GM12873 (cell line): ENCODE data around the gene SNORC.

Experiments
- CTCF ChIP-seq: IDR thresholded peaks from 2 replicates; pipeline ENCODE4 v1.5.1; 2012; ENCODE audit warnings: low read depth, mild to moderate bottlenecking, moderate library complexity, low read length, control low read depth; ENCODE audit not compliant: insufficient read depth; ENCODE audit errors: missing control alignments

SNORC gene

DNA sequence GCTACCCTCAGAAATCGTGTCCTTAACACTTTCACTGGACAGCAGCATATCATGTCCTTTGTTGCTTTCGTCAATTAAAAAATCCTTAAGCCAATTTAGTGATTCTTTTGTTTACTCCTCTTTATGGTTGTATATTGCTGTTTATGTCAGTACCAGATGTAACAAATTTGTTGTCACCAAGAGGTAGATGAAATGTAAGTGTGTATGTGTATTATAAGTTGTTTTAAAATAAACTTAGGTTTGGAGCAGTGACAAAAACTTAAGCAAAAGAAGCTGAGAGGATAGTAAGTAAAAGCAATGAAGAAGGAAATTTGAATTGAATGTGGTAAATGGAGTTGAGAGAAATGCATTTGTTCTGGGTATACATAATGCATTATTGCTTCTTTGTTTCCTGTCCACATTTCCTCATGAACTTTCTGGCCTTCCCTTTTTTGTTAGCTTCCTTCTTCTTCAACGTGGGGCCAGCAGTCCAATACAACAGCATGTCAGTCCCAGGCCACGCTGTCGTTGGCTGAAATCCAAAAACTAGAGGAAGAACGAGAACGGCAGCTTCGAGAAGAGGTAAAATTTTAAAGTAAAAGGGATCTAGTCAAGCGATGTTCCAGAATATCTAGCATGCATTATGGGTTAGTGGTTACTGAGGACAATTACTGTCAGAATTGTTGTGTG, 30.5 kb upstream of the SNORC start:
- no peak for TF ChIP-seq CTCF

- no peak for TF ChIP-seq CTCF
Observed at GRCh38 chr2:232842689-232843088, 27.4 kb upstream of the SNORC start.

GRCh38 chr2:232843834-232844233, 26.2 kb upstream of the SNORC start:
- no peak for TF ChIP-seq CTCF

DNA sequence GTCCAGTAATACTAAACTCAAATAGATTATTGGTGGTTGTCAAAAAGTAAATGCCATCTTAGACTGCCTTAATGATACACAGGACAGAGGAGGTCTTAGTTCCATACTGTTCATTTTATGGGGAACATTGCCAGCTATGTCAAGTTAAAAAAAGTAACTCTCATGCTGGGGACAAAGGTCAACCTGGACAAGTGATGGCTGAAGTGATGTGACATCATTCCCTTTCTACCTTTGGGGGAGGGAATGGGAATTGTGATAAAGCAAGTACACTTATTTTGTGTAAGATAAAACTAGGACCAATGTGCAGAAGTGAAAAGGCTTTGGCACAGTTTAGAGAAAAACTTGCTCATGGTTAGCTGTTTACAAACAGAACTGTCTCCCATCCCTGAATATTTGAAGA, 24.0 kb upstream of the SNORC start:
- no peak for TF ChIP-seq CTCF

DNA sequence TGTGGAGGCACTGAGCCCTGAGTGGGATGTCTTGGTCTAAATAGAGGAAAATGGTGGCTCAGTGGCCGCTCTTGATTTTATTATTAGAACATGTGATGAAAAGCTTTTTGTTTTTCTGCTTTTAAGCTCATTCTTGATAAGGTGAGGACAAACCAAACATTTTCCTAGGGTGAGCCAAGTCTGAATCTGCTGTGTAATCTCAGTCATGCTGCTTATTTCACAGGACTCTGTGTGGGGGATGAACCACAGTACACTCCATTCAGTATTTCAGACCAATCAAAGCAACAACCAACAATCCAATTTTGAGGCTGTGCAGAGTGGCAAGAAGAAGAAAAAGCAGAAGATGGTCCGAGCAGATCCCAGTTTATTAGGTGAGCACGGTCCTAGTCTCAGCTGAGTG, 20.0 kb upstream of the SNORC start:
- no peak for TF ChIP-seq CTCF

GRCh38 chr2:232852676-232853075, 17.4 kb upstream of the SNORC start:
- no peak for TF ChIP-seq CTCF

DNA sequence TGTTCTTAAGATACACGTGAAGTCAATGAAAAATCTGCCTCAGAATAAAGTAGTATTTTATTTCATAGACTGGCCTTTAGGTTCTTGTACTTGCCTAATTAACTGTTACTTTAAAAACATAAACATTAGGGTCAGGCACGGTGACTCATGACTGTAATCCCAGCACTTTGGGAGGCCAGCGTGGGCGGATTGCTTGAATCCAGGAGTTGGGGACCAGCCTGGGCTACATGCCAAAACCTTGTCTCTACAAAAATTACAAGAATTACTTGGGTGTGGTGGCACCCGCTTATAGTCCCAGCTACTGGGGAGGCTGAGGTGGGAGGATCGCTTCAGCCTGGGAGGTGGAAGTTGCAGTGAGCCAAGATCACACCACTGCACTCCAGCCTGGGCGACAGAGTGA, 16.0 kb upstream of the SNORC start:
- TF ChIP-seq CTCF = no peak
